Measurements from ENCODE around the gene SFRP2. TPM values are rescaled to one million over a fixed set of nuclear protein-coding genes. Genes with fewer than 3 reads are reported as not detected.

Gene SFRP2
- total RNA-seq, 4 donors from 2014 or later, result 15.0 to 41.3 (median 24.0) TPM

- Histone ChIP-seq H3K4me1 (no peaks in the 10 kb centered on the region), H3K9me3 (no peaks in the 10 kb centered on the region), H3K27ac (no peak overlapping the region), H3K36me3 (no peaks in the 10 kb centered on the region), H3K4me3 (replicated peaks in 1 of 3) (no peak overlapping the region), H3K27me3 (no peaks in the 10 kb centered on the region)
- TF ChIP-seq POLR2A (IDR thresholded peaks at IDR 0.05) (no peak), CTCF (IDR thresholded peaks at IDR 0.05) (no peak)
- no peak for DNase-seq
- WGBS, 2 donors, result 77 to 100% methylated on average over 1 of the region's 1 CpG
- intact Hi-C loops (cut with DNase I), result no loop called here
These were observed 42.4 kb upstream of the SFRP2 start for GRCh38 chr4:153831245-153831644.

- Histone ChIP-seq H3K36me3 (no peaks in the 10 kb centered on the region), H3K9me3 (no peaks in the 10 kb centered on the region), H3K4me1 (no peaks in the 10 kb centered on the region), H3K27ac (no peak overlapping the region), H3K4me3 (replicated peaks in 1 of 3) (no peak overlapping the region), H3K27me3 (no peaks in the 10 kb centered on the region)
- intact Hi-C loops (cut with DNase I), result no loop called here
- WGBS, 2 donors, result 82 to 89% methylated on average over 2 of the region's 2 CpGs
- TF ChIP-seq CTCF (IDR thresholded peaks at IDR 0.05) (no peak), POLR2A (IDR thresholded peaks at IDR 0.05) (no peak)
- DNase-seq, result no peak
These were observed 36.8 kb upstream of the SFRP2 start for GRCh38 chr4:153825691-153826090.

GRCh38 chr4:153825126-153825525 lies 36.2 kb upstream of the SFRP2 start:
- 71 to 72% methylated on average over 4 of the region's 4 CpGs for WGBS, 2 donors
- intact Hi-C loops (cut with DNase I), result no loop called here
- Histone ChIP-seq H3K27ac (no peak overlapping the region), H3K27me3 (no peaks in the 10 kb centered on the region), H3K4me1 (no peaks in the 10 kb centered on the region), H3K4me3 (replicated peaks in 1 of 3) (no peak overlapping the region), H3K36me3 (no peaks in the 10 kb centered on the region), H3K9me3 (no peaks in the 10 kb centered on the region)
- DNase-seq, result no peak
- TF ChIP-seq CTCF (IDR thresholded peaks at IDR 0.05), result no peak
- TF ChIP-seq POLR2A (IDR thresholded peaks at IDR 0.05), result no peak

GRCh38 chr4:153824501-153824900 lies 35.6 kb upstream of the SFRP2 start:
- no peak for DNase-seq
- TF ChIP-seq POLR2A (IDR thresholded peaks at IDR 0.05) (no peak), CTCF (IDR thresholded peaks at IDR 0.05) (no peak)
- Histone ChIP-seq H3K4me1 (no peaks in the 10 kb centered on the region), H3K9me3 (no peaks in the 10 kb centered on the region), H3K27me3 (no peaks in the 10 kb centered on the region), H3K27ac (no peak overlapping the region), H3K4me3 (replicated peaks in 1 of 3) (no peak overlapping the region), H3K36me3 (no peaks in the 10 kb centered on the region)
- intact Hi-C loops (cut with DNase I), result no loop called here

- H3K4me3 ChIP-seq (replicated peaks in 1 of 3), result no peak overlapping the region
- H3K27me3 ChIP-seq, result no peaks in the 10 kb centered on the region
- intact Hi-C loops (cut with DNase I), result no loop called here
- H3K9me3 ChIP-seq, result no peaks in the 10 kb centered on the region
- H3K36me3 ChIP-seq, result no peaks in the 10 kb centered on the region
- H3K4me1 ChIP-seq, result no peaks in the 10 kb centered on the region
- TF ChIP-seq POLR2A (IDR thresholded peaks at IDR 0.05), result no peak
- no peak for TF ChIP-seq CTCF (IDR thresholded peaks at IDR 0.05)
- 90 to 95% methylated on average over 1 of the region's 1 CpG for WGBS, 2 donors
- H3K27ac ChIP-seq, result no peak overlapping the region
- no peak for DNase-seq
These were observed 34.6 kb upstream of the SFRP2 start for GRCh38 chr4:153823483-153823882.
